GM19351 (cell line): ENCODE measurements around the gene SMARCB1.

ENCODE experiments used
- ATAC-seq: cut with Tn5 transposase; IDR thresholded peaks from one replicate; pipeline ENCODE4 v1.9.1; 2021; ENCODE audit warnings: mild to moderate bottlenecking, moderate library complexity; ENCODE audit not compliant: unreplicated experiment

SMARCB1 gene

DNA sequence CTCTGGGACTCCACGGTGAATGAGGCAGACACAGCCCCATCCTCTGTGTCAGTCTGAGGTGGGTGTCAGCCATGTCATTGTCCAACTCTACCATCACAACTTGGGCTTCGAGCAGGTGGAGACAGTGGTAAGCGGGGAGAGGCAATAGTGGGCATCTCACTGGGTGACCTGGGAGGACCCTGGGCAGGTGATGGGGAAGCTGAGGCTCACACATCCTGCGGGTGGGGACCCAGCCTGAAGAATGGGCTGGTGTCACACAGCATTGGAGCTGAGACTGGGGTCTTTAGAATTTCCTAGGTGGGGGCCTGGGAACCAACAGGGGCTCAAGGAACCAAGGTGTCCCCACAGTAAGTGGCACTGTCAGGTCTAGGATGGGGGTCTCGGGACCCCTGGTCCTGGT lies 7.0 kb upstream of the SMARCB1 start:
- no peak for ATAC-seq

DNA sequence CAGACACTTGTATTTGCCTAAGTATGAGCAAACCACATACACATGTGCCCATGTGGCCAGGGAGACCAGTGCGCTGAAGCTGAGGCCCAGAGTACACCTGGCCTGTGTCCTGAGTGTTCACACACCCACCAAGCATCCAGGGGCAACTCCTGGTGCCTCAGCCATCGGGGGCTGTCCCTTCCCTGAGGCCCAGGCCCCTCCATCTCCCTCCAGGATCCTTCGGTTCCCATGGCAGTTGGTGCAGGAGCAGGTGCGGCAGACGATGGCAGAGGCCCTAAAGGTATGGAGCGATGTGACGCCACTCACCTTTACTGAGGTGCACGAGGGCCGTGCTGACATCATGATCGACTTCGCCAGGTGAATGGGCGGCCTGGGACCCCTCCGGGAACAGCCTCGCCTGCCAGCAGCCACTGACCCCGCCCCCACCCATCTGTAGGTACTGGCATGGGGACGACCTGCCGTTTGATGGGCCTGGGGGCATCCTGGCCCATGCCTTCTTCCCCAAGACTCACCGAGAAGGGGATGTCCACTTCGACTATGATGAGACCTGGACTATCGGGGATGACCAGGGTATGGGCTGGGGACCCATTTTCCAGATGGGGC lies 6.5 kb upstream of the SMARCB1 start:
- no peak for ATAC-seq

DNA sequence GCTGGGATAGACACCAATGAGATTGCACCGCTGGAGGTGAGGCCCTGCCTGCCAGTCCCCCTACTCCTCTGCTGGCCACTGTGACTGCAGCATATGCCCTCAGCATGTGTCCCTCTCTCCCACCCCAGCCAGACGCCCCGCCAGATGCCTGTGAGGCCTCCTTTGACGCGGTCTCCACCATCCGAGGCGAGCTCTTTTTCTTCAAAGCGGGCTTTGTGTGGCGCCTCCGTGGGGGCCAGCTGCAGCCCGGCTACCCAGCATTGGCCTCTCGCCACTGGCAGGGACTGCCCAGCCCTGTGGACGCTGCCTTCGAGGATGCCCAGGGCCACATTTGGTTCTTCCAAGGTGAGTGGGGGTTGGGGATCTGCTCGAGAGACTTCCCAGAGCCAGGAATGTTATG lies 5.7 kb upstream of the SMARCB1 start:
- ATAC-seq = no peak

DNA sequence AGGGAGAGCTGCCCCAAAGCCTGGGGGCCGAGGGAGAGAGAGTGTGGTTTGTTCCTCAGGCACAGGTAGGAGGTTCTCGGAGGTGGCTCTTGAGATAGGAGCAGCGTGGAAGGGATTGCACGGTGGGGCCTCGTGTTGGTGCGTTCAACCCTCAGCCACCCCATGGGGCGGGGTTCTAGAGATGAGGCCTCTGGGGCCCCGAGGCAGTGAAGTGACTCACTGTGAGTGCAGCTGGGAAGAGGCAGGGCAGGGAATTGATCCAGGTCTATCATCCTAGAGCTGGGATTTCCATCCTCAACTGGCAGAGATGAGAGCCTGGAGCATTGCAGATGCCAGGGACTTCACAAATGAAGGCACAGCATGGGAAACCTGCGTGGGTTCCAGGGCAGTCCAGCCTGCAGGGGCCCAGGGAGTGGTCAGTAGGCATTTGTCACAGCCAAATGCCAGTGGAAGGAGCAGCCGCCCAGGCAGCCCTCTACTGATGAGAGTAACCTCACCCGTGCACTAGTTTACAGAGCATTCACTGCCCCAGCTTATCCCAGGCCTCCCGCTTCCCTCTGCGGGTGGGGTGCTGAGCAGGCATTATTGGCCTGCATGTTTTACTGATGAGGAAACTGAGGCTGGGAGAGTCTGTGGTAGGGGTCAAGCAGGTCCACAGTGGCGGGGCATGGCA lies 5.1 kb upstream of the SMARCB1 start:
- no peak for ATAC-seq

DNA sequence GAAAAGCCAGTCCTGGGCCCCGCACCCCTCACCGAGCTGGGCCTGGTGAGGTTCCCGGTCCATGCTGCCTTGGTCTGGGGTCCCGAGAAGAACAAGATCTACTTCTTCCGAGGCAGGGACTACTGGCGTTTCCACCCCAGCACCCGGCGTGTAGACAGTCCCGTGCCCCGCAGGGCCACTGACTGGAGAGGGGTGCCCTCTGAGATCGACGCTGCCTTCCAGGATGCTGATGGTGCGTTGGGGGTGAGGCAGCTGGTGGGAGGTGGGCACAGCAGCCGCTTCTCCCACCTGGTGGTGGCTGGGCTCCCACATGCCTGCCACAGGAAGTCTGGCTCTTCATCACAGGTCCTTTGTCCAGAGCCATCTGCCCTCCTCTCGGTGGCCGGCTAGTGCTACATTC lies 4.5 kb upstream of the SMARCB1 start:
- ATAC-seq = no peak

DNA sequence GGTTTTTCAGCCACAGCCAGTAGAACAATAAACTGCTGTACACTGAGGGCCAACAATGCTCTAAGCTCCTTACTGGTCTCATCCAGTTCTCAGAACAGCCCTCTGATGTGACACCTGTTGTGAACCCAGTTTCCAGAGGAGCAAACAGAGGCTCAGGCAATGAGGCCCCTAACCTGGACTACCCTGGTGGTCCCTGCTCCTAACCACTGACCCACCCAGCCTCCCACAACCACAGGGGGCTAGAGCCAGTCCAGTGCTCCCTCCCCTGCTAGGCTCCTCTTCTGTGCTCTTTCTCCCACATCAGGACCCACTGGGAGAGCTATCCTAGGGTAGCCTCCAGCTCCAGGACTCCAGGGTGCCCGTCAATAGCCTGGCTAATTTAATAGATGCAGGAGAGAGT lies 4.1 kb upstream of the SMARCB1 start:
- no peak for ATAC-seq

DNA sequence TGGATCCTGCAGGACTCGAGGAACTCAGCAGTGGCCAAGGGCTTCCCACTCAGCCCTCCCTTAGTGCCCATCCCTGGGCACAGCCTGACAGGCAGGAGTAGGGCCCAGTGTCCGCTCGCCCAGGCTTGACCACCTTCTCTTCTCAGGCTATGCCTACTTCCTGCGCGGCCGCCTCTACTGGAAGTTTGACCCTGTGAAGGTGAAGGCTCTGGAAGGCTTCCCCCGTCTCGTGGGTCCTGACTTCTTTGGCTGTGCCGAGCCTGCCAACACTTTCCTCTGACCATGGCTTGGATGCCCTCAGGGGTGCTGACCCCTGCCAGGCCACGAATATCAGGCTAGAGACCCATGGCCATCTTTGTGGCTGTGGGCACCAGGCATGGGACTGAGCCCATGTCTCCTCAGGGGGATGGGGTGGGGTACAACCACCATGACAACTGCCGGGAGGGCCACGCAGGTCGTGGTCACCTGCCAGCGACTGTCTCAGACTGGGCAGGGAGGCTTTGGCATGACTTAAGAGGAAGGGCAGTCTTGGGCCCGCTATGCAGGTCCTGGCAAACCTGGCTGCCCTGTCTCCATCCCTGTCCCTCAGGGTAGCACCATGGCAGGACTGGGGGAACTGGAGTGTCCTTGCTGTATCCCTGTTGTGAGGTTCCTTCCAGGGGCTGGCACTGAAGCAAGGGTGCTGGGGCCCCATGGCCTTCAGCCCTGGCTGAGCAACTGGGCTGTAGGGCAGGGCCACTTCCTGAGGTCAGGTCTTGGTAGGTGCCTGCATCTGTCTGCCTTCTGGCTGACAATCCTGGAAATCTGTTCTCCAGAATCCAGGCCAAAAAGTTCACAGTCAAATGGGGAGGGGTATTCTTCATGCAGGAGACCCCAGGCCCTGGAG lies 3.3 kb upstream of the SMARCB1 start:
- ATAC-seq = no peak

DNA sequence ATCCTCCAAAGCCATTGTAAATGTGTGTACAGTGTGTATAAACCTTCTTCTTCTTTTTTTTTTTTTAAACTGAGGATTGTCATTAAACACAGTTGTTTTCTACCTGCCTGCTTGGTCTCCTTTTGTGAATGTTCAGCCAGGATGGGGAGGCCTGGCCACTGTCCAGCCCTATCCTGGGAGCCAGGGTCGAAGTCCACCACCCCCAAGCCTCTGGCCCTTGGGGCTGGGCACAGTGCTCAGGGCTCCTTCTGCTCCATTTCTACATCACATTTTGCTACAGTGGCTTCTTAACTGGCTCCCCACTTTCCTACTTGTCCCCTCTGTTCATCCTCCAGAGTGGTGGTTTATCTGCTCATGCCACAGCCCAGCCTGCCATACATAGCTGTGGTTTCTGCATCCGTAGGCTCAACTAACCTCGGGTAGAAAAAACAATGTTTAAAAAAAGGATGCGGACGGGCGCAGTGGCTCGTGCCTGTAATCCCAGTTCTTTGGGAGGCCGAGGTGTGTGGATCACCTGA lies 2.5 kb upstream of the SMARCB1 start:
- ATAC-seq = no peak

DNA sequence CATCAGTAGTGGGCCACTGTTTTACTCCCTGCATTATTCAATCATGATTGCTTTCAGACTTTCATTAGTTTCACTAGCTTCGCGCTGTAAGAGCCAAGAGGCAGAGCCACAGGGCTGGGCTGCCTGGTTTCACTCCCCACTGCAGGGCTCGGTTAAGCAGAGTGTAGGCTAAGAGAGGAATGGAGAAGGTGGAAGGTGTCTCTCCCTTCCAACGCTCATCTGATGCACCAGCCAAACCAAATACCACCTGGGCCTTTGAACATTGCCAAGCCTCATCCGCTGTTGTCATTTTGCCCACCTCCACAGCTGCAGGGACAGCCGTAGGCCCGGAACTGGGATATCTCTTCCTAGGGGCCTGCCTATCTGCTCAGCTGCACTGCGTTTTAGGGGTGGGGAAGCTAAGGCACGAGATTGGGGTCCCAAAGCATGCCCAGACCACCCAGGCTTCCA lies 480 bp upstream of the SMARCB1 start:
- ATAC-seq = no peak

DNA sequence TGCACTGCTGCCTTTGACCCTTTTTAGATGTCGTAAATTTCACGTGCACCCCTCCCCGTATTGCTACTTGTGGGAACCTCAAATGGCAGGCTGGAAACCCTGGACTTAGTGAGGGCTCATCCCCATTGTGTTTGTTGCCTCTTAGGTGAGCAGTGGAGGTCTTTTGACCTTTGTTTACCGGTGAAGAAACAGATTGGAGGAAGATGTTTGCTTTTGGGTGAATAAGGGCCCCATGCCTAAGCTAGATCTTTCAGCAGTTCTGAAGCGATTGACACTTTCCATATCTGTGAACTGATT lies 782 bp downstream of the SMARCB1 start:
- peak; percentile 20 for ATAC-seq

DNA sequence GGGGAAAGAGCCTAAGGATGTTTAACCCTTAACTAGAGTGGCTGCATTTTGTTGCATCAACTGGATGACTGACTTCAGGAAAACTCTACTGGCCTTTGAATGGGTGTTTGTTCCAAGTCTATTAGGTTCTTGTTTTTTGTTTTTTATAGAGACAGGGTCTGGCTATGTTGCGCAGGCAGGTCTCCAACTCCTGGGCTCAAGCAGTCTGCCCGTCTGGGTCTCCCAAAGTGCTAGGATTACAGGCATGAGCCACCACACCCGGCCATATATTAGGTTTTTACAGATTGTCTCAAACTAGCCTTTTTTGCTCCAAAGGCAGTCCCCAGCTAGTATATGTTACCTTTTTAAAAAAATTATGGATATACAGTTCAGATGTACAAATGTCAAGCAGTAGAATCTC lies 1.1 kb downstream of the SMARCB1 start:
- no peak for ATAC-seq

DNA sequence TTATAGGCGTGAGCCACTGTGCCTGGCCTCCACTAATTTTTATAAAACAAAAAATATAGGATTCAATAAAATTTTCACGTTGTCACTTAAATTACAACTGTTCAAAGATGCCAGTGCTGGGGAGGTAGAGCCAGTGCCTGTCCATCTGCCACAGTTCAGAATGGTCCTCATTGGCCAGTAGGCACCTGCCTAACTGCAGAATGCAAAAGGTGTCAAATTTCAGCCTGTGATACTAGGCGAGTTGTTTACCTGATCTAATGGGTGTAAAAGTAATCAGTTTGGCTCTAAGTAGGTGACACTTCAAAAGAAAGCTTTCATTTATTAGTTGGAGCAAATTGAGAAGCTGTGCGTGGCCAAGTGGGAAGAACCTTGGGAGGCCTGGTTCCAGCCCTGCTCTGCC lies 2.4 kb downstream of the SMARCB1 start:
- no peak for ATAC-seq

DNA sequence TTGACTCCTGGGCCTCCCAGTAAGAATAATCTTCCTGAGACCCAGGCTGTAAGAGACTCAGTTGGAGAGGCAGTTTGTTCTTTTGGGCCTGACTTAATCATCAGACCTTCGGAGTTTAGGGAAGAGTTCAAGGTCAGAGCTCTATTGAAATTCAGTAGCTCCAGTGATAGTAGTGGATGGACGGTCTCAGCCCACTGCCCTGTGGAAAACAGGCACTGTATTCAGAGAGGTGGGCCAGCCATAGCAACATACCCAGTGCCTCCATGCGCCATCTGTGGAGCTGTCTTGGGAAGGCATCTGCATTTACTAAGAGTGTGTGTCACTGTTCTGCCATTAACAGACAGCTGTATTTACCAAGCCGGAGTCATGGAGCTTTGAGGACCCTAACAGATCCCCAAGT lies 2.9 kb downstream of the SMARCB1 start:
- no peak for ATAC-seq

DNA sequence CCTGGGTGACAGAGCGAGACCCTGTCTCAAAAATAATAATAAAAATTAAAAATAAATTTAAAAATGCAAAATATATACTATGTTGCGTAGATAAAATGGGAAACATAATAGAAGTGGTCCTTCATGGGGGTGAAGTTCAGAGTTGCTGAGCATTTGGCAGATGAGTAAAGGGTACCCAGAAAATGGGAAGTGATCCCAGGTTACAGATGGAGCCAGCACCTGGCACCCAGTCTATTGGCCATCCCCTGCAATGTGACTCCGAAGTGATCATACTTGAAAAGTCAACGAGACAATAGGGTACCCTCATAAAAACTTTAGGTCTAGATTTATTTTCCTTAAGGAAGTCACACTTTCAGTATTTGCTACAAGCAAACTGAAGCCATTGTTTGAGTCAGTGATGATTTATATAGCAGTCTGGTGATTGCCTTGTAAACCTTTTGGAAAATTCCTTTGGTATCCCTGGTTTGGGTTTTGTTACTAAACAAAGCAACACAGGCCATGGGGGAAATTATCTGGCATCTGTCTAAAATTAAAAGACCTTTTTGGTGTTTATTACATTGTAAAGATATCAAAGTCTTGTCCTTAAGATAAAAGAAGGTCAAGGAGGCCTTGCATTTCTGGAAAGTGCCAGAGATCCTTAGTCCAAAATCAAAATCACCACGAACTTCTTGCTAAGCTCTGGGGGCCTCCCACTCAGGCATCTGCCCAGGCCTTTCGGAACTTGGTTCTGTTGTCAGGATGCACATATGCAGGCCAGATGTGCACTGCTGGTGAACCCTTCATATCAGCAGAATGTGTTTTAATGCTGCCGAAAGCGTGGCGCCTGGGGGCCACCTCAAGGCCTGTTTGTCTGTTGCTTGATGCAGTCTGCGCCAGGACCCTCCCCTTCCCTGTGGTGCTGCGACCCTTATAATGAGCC lies 4.3 kb downstream of the SMARCB1 start:
- no peak for ATAC-seq

DNA sequence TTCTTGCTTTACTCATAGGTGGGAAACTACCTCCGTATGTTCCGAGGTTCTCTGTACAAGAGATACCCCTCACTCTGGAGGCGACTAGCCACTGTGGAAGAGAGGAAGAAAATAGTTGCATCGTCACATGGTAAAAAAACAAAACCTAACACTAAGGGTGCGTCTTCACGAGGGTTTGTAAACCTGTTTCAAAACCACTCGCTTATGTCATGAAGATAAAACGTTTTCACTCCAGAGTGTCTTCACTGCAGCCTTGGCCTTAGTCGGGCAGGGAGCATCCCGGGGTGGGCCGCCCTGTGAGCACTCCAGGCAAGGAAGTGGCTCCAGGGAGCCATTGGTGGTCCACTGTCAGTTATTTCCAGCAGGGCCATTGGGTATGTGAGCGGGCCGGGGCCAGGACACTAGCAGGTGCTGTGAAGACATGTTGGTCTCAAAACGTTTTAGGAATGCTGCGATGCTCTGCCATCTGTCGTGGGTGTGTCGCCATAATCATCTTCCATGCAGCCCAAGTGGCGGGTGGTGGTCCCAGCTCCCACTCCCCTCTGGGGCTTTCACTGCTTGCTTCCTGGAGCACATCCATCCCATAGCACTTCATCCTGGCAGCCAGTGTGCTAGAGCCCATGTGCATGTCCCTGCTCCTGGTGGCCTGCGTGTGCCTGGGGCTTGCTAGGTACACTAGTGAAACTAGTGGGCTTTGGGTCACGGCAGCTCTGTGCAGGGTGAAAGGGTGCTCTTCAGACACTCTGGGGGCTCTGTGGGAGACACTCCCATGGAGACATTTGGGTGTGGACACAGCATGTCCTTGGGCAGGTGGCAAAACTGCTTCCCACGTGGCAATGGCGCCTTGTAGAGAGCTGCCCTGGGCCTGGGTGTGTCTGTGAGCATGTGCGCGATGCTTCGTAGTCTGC lies 5.2 kb downstream of the SMARCB1 start:
- no peak for ATAC-seq

DNA sequence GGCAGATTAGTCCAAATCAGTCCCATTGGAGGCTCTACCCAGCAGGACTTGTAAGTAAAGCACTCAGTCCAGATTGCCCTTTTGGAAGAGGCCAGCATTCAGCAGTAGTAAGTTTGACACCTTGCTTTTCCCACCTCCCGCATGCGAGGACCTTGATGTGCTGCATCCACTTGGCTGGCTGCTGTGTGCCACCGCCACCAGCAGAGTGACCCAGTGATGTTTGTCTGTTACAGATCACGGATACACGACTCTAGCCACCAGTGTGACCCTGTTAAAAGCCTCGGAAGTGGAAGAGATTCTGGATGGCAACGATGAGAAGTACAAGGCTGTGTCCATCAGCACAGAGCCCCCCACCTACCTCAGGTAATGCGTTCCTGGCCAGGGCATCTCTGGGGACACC lies 6.6 kb downstream of the SMARCB1 start:
- ATAC-seq = no peak

DNA sequence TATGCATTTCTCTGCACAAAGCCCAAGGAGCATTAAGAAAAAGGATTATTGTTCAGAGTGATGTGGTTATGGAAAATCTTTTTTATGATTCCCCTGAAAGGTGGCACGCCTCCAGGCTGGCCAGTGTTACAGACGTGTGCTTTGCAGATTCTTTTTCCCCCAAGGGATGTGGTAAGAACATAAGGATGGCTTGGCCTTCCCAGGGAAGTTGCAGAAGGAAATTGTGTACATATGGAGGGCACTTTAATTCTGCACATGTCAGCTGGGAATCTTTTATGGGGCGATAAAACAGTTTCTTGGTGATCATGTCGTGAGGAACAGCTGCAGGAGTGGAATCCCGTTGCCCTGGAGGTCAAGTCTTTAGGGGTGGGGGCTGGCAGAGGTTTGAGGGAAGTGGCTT lies 9.7 kb downstream of the SMARCB1 start:
- ATAC-seq = no peak

DNA sequence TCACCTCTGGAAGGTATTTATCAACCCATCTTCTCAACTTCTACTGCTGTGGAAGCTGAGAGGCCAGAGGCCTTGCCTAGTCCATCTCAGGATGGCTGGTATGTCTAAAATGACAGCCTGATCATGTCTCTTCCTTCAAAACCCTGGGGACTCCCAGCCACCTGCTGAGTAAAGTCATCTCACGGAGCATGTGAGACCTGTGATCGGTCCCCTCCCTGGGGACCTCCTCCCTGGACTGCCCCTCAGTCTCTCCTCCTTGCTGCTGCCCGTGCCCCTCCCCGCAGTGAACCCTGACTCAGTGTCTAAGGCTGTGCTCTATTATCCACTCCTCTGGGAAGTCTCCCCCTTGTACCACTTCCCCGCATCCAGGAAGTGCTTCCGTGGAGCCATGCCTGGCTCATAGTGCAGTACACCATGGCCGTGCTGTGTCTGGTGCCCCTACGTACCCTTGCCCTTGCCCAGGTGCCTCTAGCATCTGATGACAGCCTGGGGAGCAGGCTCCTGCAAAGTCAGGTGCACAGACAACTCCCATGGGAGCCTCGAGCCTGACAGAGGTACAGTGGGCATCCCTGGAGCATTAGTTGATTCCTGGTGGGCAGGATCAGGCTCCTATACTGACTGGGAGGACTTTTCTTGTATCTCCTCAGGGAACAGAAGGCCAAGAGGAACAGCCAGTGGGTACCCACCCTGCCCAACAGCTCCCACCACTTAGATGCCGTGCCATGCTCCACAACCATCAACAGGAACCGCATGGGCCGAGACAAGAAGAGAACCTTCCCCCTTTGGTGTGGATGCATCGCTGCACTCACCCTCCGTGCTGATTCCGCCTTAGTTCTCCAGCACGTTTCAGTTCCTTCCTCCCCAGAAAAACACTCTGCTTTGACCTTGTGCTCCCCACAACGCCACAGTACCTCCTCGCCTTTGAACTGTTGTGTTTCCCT lies 13.8 kb downstream of the SMARCB1 start:
- no peak for ATAC-seq
